Adrenal gland (tissue), 5 donors: ENCODE measurements around the gene DR1.

ENCODE experiments used
- POLR2A ChIP-seq, 2 donors: fragments of 450-650 bp; IDR thresholded peaks; one replicate each; pipeline ENCODE4 v1.6.1; 2017; ENCODE audit warnings: antibody characterized with exemption in 2 of 2, mild to moderate bottlenecking in 2 of 2, moderate library complexity in 1 of 2
- TF ChIP-seq, protein P1 (sequence below), 6 experiments: fragments of 450-650 bp in 4 of 6; fragments of 200-600 bp in 2 of 6; sonication (generic) in 1 of 6; IDR thresholded peaks; 1 replicate in 5 of 6; 2 replicates in 1 of 6; pipeline versions ENCODE4 v1.5.1 to v1.8.0; 2016 to 2021; ENCODE audit warnings: antibody characterized with exemption in 6 of 6, mild to moderate bottlenecking in 2 of 6, moderate library complexity in 1 of 6
- donor health status: DM: no; HTN: no; CAD: no.

DNA sequence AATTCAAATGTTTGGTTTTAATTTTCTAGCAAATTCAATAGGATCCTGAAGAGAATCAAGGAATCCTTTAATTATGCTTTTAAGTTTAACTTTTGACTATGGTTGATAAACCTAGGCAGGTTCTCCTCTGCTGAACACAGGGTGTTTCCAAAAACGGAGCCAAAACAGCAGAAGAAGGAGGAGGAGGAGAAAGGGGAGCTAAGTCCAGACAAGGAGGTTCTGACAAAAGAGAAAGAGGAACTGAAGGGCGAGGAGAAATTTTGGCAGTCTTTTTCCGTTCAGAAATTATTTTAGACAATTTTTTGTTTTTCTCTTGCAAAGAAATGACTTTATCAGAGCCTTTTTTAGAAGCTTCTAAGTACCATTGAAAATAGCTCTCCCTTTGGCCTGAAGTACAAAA, 69.0 kb downstream of the DR1 start:
- no peak for TF ChIP-seq POLR2A (IDR thresholded peaks at IDR 0.05)
- TF ChIP-seq, protein P1, sequence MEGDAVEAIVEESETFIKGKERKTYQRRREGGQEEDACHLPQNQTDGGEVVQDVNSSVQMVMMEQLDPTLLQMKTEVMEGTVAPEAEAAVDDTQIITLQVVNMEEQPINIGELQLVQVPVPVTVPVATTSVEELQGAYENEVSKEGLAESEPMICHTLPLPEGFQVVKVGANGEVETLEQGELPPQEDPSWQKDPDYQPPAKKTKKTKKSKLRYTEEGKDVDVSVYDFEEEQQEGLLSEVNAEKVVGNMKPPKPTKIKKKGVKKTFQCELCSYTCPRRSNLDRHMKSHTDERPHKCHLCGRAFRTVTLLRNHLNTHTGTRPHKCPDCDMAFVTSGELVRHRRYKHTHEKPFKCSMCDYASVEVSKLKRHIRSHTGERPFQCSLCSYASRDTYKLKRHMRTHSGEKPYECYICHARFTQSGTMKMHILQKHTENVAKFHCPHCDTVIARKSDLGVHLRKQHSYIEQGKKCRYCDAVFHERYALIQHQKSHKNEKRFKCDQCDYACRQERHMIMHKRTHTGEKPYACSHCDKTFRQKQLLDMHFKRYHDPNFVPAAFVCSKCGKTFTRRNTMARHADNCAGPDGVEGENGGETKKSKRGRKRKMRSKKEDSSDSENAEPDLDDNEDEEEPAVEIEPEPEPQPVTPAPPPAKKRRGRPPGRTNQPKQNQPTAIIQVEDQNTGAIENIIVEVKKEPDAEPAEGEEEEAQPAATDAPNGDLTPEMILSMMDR (IDR thresholded peaks at IDR 0.05): no peak
